Prostate gland (tissue), 2 donors: Measurements from ENCODE around the gene SLC44A5.

Experiments used
- POLR2A ChIP-seq: fragments of 450-650 bp; IDR thresholded peaks from one replicate; pipeline ENCODE4 v1.6.1; 2016; ENCODE audit warnings: antibody characterized with exemption, mild to moderate bottlenecking
- POLR2AphosphoS5 ChIP-seq: sonication (generic); formaldehyde crosslinking; IDR thresholded peaks from one replicate; pipeline ENCODE4 v1.6.1; 2017; ENCODE audit warnings: antibody characterized with exemption
- TF ChIP-seq, protein P1 (sequence below), 4 experiments: fragments of 200-600 bp in 2 of 4; fragments of 450-650 bp in 2 of 4; sonication (generic) in 2 of 4; IDR thresholded peaks; 1 replicate in 3 of 4; 2 replicates in 1 of 4; pipeline ENCODE4 v1.5.1; 2016 to 2019; ENCODE audit warnings: antibody characterized with exemption in 4 of 4, mild to moderate bottlenecking in 2 of 4, moderate library complexity in 2 of 4

DNA sequence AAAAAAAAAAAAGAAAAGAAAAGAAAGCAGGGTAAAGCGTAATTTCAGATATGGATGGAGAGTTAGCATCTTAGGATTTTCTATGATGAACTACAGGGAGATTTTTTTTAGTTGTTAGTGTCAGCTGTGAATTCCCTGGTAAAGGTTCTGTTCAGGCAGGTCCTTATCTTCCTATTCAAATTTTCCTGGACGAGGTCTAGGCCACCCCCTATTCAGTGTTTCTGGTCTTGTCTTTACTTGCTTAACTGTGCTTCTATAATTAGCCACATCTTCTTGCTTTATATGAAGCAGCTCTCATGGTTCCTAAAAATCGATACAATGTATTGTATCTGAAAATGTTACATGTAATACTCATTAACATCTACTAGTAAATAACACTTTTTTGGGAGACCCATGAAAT, 318.9 kb downstream of the SLC44A5 start:
- TF ChIP-seq, protein P1, sequence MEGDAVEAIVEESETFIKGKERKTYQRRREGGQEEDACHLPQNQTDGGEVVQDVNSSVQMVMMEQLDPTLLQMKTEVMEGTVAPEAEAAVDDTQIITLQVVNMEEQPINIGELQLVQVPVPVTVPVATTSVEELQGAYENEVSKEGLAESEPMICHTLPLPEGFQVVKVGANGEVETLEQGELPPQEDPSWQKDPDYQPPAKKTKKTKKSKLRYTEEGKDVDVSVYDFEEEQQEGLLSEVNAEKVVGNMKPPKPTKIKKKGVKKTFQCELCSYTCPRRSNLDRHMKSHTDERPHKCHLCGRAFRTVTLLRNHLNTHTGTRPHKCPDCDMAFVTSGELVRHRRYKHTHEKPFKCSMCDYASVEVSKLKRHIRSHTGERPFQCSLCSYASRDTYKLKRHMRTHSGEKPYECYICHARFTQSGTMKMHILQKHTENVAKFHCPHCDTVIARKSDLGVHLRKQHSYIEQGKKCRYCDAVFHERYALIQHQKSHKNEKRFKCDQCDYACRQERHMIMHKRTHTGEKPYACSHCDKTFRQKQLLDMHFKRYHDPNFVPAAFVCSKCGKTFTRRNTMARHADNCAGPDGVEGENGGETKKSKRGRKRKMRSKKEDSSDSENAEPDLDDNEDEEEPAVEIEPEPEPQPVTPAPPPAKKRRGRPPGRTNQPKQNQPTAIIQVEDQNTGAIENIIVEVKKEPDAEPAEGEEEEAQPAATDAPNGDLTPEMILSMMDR (IDR thresholded peaks at IDR 0.05), result no peak
- TF ChIP-seq POLR2A (no peak), POLR2AphosphoS5 (no peak)
